Endothelial cell of umbilical vein (primary cell): ENCODE measurements around the gene SPEF2. TPM values are rescaled to one million over a fixed set of nuclear protein-coding genes. Genes with fewer than 3 reads are reported as not detected.

Source experiments
- BruUV-seq: library from RNA; stranded (reverse); fragments of 400-500 nt; replicated peaks from 2 replicates; lab custom pipeline; 2021; lab: Mats Ljungman, UMichigan
- CTCF ChIA-PET: fragments of 300-600, 350-600 bp; sonication (Branson Sonifier 250); formaldehyde crosslinking; loops from one replicate; lab custom pipeline; 2021; ENCODE audit warnings: antibody characterized with exemption, inconsistent platforms; lab: Charles Lee
- POLR2A ChIA-PET: fragments of 300-600, 350-600 bp; sonication (Branson Sonifier 250); formaldehyde crosslinking; loops from one replicate; lab custom pipeline; 2021; ENCODE audit warnings: antibody characterized with exemption, inconsistent platforms; lab: Charles Lee
- DNase-seq: peaks from one replicate; pipeline ENCODE4 v3.0.0-alpha.2; 2011; ENCODE audit warnings: low read depth, low spot score
- FAIRE-seq: peaks from 2 replicates; lab custom pipeline; 2011; peaks lifted over from hg19 to GRCh38; lab: Jason Lieb, UNC
- H2AFZ ChIP-seq: 2 replicates; pipeline ENCODE4 v1.6.0; 2012; ENCODE audit warnings: low read depth, low read length, control low read depth, inconsistent platforms
- H3K27ac ChIP-seq: 2 replicates; pipeline ENCODE4 v1.5.1; 2011; ENCODE audit warnings: low read depth, mild to moderate bottlenecking, control low read depth, low read length, moderate library complexity; ENCODE audit not compliant: insufficient read depth
- H3K27me3 ChIP-seq, 2 experiments: 2 replicates each; pipeline versions ENCODE4 v1.6.0 to v1.6.1; 2011; ENCODE audit warnings: low read length in 2 of 2, mixed read lengths in 1 of 2; ENCODE audit not compliant: control insufficient read depth in 2 of 2, insufficient read depth in 2 of 2
- H3K36me3 ChIP-seq, 2 experiments: 2 replicates in 1 of 2; 3 replicates in 1 of 2; pipeline ENCODE4 v1.5.1; 2011; ENCODE audit warnings: low read length in 2 of 2, mild to moderate bottlenecking in 1 of 2, moderate library complexity in 1 of 2; ENCODE audit not compliant: control insufficient read depth in 2 of 2, insufficient read depth in 2 of 2; ENCODE audit errors: extremely low read depth in 1 of 2
- H3K4me1 ChIP-seq: 3 replicates; pipeline ENCODE4 v1.5.1; 2011; ENCODE audit warnings: mild to moderate bottlenecking, low read length; ENCODE audit not compliant: control insufficient read depth, insufficient read depth; ENCODE audit errors: extremely low read depth
- H3K4me2 ChIP-seq: 2 replicates; pipeline ENCODE4 v1.6.1; 2011; ENCODE audit warnings: low read length, control low read depth, mixed read lengths; ENCODE audit not compliant: insufficient read depth
- H3K4me3 ChIP-seq, 3 experiments: fragments of 200-600 bp in 1 of 3; sonication (generic), shearing (Covaris generic) in 1 of 3; replicated peaks in 1 of 3; 2 replicates each; pipeline ENCODE4 v1.5.1; 2011 to 2016; ENCODE audit warnings: control low read depth in 3 of 3, low read length in 3 of 3, mild to moderate bottlenecking in 2 of 3, inconsistent platforms in 1 of 3, low read depth in 1 of 3, moderate library complexity in 1 of 3; ENCODE audit not compliant: insufficient read depth in 1 of 3
- H3K79me2 ChIP-seq: 2 replicates; pipeline ENCODE4 v1.6.0; 2012; ENCODE audit warnings: low read length, inconsistent platforms; ENCODE audit not compliant: control insufficient read depth, insufficient read depth
- H3K9ac ChIP-seq: replicated peaks from 2 replicates; pipeline ENCODE3; 2011; ENCODE audit warnings: low read length, control low read depth; ENCODE audit not compliant: insufficient read depth; ENCODE audit errors: extremely low read depth
- H3K9me1 ChIP-seq: replicated peaks from 3 replicates; pipeline ENCODE4 v1.6.0; 2011; ENCODE audit warnings: mild to moderate bottlenecking, low read length; ENCODE audit not compliant: control insufficient read depth, insufficient read depth; ENCODE audit errors: extremely low read depth
- H3K9me3 ChIP-seq: replicated peaks from 2 replicates; pipeline ENCODE4 v1.5.1; 2012; ENCODE audit warnings: low read length, inconsistent platforms; ENCODE audit not compliant: control insufficient read depth, insufficient read depth
- H4K20me1 ChIP-seq: replicated peaks from 2 replicates; pipeline ENCODE3; 2011; ENCODE audit warnings: mild to moderate bottlenecking, low read length; ENCODE audit not compliant: control insufficient read depth, insufficient read depth; ENCODE audit errors: extremely low read depth
- CTCF ChIP-seq, 2 donors: IDR thresholded peaks; 1 replicate in 1 of 2; 2 replicates in 1 of 2; pipeline ENCODE4 v1.5.1; 2011; ENCODE audit warnings: low read length in 2 of 2, mild to moderate bottlenecking in 2 of 2, moderate library complexity in 2 of 2, control low read depth in 1 of 2, inconsistent platforms in 1 of 2, low read depth in 1 of 2; ENCODE audit not compliant: insufficient read depth in 1 of 2; ENCODE audit errors: extremely low read depth in 1 of 2
- EZH2 ChIP-seq: IDR thresholded peaks from 2 replicates; pipeline ENCODE4 v1.6.1; 2012; ENCODE audit warnings: borderline replicate concordance, low read depth, mild to moderate bottlenecking, moderate library complexity, low read length, inconsistent platforms; ENCODE audit not compliant: severe bottlenecking
- FOS ChIP-seq: IDR thresholded peaks from 2 replicates; pipeline ENCODE4 v1.6.1; 2011; ENCODE audit warnings: mild to moderate bottlenecking, low read length, moderate library complexity, borderline replicate concordance; ENCODE audit not compliant: insufficient read depth
- GATA2 ChIP-seq: IDR thresholded peaks from 2 replicates; pipeline ENCODE4 v1.7.0; 2011; ENCODE audit warnings: low read depth, mild to moderate bottlenecking, moderate library complexity, mixed read lengths, low read length; ENCODE audit not compliant: insufficient read length, insufficient read depth
- MAX ChIP-seq: IDR thresholded peaks from 2 replicates; pipeline ENCODE4 v1.6.1; 2011; ENCODE audit not compliant: insufficient read depth, insufficient read length
- MYC ChIP-seq: IDR thresholded peaks from one replicate; pipeline ENCODE4 v1.6.1; 2011; ENCODE audit warnings: mild to moderate bottlenecking, low read depth, low read length
- POLR2A ChIP-seq: IDR thresholded peaks from 2 replicates; pipeline ENCODE4 v1.6.1; 2012; ENCODE audit warnings: low read depth, mild to moderate bottlenecking, control low read depth, low read length
- POLR2AphosphoS5 ChIP-seq: IDR thresholded peaks from 2 replicates; pipeline ENCODE4 v1.6.1; 2012; ENCODE audit warnings: low read depth, mild to moderate bottlenecking, control low read depth, low read length, moderate library complexity; ENCODE audit not compliant: insufficient read depth
- dilution Hi-C: fragments of 300-500 bp; cut with MboI; formaldehyde crosslinking; loops from one replicate; pipeline ENCODE4 v1.15.0; 2019; ENCODE audit warnings: low sequenced_read_pairs; ENCODE audit not compliant: extremely low pct_ligation_motif_present
- intact Hi-C: fragments of 100-400 bp; cut with micrococcal nuclease; formaldehyde crosslinking; loops from one replicate; pipeline ENCODE4 v1.10.0; 2022
- polyA plus RNA-seq, 4 experiments: library from polyadenylated mRNA; depleted of rRNA in 3 of 4; stranded (reverse) in 3 of 4; unstranded in 1 of 4; fragments of >200 nt; gene quantifications; 2 replicates each; pipeline versions ENCODE4 v1.2.1 to v1.2.3, GENCODE V29; 2011 to 2012; ENCODE audit warnings: missing spikeins in 1 of 4
- total RNA-seq: library from RNA; stranded (reverse); gene quantifications from 2 replicates; pipeline ENCODE4 v1.2.3, GENCODE V29; 2021

SPEF2 gene
- total and polyA plus RNA-seq, 2 donors (not counting 3 experiments of a cell fraction or from before 2014, with no cell fraction given): 0.28 to 0.73 TPM

GRCh38 chr5:35665096-35665495 is 47.4 kb downstream of the SPEF2 start:
- H4K20me1 ChIP-seq: no peaks in the 10 kb centered on the region
- no peak overlapping the region for H3K27ac ChIP-seq
- H2AFZ ChIP-seq: no peak overlapping the region
- dilution Hi-C loops (no loop called here), intact Hi-C loops (no loop called here)
- H3K36me3 ChIP-seq: no peaks in the 10 kb centered on the region
- FAIRE-seq (no peak), DNase-seq (peak; percentile 7)
- H3K4me3 ChIP-seq: no peak overlapping the region
- POLR2A ChIA-PET: no interaction called here
- CTCF ChIA-PET: interaction anchor here (0.7 to 1.8 kb wide), 2 partner anchors 14 to 261 kb away, joined by 3 to 7 read pairs; no protein-coding TSS in a partner anchor
- H3K27me3 ChIP-seq: no peaks in the 10 kb centered on the region
- BruUV-seq: no TSS peak
- no peak overlapping the region for H3K4me2 ChIP-seq
- no peaks in the 10 kb centered on the region for H3K9me3 ChIP-seq
- no peak overlapping the region for H3K9ac ChIP-seq
- no peaks in the 10 kb centered on the region for H3K4me1 ChIP-seq
- H3K9me1 ChIP-seq: no peaks in the 10 kb centered on the region
- TF ChIP-seq MYC (no peak), FOS (no peak), GATA2 (no peak), EZH2 (no peak), POLR2A (no peak), POLR2AphosphoS5 (no peak), MAX (no peak), CTCF (IDR thresholded peaks at IDR 0.05; ENCODE audit: extremely low read depth in 1 of 2, insufficient read depth in 1 of 2, low read depth in 1 of 2, low read length in 2 of 2) (no peak)
- no peaks in the 10 kb centered on the region for H3K79me2 ChIP-seq
